ENCODE data around the gene UBTF.

Gene UBTF

DNA sequence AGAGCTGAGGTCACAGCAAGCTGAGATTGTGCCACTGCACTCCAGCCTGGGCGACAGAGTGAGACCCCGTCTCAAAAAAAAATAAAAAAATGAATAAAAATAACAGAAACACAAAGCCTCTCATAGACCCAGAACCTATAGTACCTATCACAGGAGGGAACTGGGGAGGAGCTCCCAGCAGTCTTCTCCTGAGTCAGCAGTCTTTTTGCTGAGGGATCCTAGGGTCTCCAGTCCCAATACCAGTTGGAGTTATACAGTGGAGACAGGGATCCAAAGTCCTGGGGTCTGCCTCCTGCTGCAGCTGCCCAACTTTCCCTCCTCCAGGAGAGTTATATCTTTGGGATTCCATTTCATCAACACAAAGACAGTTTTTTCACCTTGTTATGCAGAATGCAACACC is 36.5 kb downstream of the UBTF start:
- peaks cover 52% of the 10 kb centered on the region for H3K79me2 ChIP-seq (ENCODE audit: low read length)
- TF ChIP-seq, protein P1, sequence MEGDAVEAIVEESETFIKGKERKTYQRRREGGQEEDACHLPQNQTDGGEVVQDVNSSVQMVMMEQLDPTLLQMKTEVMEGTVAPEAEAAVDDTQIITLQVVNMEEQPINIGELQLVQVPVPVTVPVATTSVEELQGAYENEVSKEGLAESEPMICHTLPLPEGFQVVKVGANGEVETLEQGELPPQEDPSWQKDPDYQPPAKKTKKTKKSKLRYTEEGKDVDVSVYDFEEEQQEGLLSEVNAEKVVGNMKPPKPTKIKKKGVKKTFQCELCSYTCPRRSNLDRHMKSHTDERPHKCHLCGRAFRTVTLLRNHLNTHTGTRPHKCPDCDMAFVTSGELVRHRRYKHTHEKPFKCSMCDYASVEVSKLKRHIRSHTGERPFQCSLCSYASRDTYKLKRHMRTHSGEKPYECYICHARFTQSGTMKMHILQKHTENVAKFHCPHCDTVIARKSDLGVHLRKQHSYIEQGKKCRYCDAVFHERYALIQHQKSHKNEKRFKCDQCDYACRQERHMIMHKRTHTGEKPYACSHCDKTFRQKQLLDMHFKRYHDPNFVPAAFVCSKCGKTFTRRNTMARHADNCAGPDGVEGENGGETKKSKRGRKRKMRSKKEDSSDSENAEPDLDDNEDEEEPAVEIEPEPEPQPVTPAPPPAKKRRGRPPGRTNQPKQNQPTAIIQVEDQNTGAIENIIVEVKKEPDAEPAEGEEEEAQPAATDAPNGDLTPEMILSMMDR (IDR thresholded peaks at IDR 0.05; ENCODE audit: low read depth, low read length) = no peak
- TF ChIP-seq EZH2phosphoT487 (IDR thresholded peaks at IDR 0.05; ENCODE audit: low read depth) = no peak
- H3K27me3 ChIP-seq (ENCODE audit: low read depth, low read length) = no peaks in the 10 kb centered on the region
- no peak overlapping the region for H3K9ac ChIP-seq (ENCODE audit: low read length)
- H3K4me3 ChIP-seq (ENCODE audit: low read length) = no peak overlapping the region
- H3K4me1 ChIP-seq (ENCODE audit: low read length) = peaks cover 13% of the 10 kb centered on the region
- no peaks in the 10 kb centered on the region; the same call in 1 of the 2 replicates for H4K20me1 ChIP-seq (ENCODE audit: insufficient read depth, low read length)
- H2AFZ ChIP-seq (ENCODE audit: low read depth, low read length) = no peak overlapping the region
- peaks cover 10% of the 10 kb centered on the region for H3K36me3 ChIP-seq (replicated peaks; ENCODE audit: low read depth, low read length)
- H3K4me2 ChIP-seq (ENCODE audit: low read length) = no peak overlapping the region
- no peaks in the 10 kb centered on the region for H3K9me3 ChIP-seq (ENCODE audit: insufficient read depth, low read length)
- no peak overlapping the region for H3K27ac ChIP-seq (ENCODE audit: low read length)

GRCh38 chr17:44178133-44178532 is 41.3 kb downstream of the UBTF start:
- TF ChIP-seq, protein P1 (IDR thresholded peaks at IDR 0.05; ENCODE audit: low read depth, low read length) = no peak
- TF ChIP-seq EZH2phosphoT487 (IDR thresholded peaks at IDR 0.05; ENCODE audit: low read depth) = no peak
- Histone ChIP-seq H4K20me1 (ENCODE audit: insufficient read depth, low read length) (no peaks in the 10 kb centered on the region), H3K36me3 (replicated peaks; ENCODE audit: low read depth, low read length) (peaks cover 13% of the 10 kb centered on the region)

DNA sequence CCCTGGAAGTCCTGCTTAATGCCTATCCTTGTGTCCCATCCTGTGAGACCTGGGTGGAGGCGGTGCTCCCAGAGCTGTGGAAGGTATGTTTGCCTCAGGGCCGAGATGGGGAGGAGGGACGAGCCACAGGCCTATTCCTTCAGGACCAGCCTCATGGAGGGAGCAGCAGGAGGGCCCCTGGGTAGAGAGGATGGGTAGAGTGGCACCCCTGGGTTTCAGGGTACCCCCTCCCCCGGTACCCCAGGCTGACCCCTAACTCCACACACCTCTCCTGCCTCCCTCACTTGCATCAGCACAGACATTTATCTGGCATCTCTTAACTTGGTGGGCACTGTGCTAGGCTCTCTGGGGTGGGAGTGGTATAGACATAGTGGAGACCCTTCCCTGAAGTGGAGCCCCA is 41.8 kb downstream of the UBTF start:
- Histone ChIP-seq H3K9me3 (ENCODE audit: insufficient read depth, low read length) (no peaks in the 10 kb centered on the region), H3K9ac (ENCODE audit: low read length) (no peak overlapping the region), H3K79me2 (ENCODE audit: low read length) (peaks cover 10% of the 10 kb centered on the region; the same call in 1 of the 2 replicates), H3K27ac (ENCODE audit: low read length) (no peak overlapping the region), H3K27me3 (ENCODE audit: low read depth, low read length) (no peaks in the 10 kb centered on the region), H4K20me1 (ENCODE audit: insufficient read depth, low read length) (no peaks in the 10 kb centered on the region), H3K4me1 (ENCODE audit: low read length) (no peaks in the 10 kb centered on the region), H3K36me3 (replicated peaks; ENCODE audit: low read depth, low read length) (peaks cover 13% of the 10 kb centered on the region), H3K4me3 (ENCODE audit: low read length) (no peak overlapping the region), H2AFZ (ENCODE audit: low read depth, low read length) (no peak overlapping the region), H3K4me2 (ENCODE audit: low read length) (no peak overlapping the region)
- TF ChIP-seq, protein P1 (IDR thresholded peaks at IDR 0.05; ENCODE audit: low read depth, low read length) = no peak
- no peak for TF ChIP-seq EZH2phosphoT487 (IDR thresholded peaks at IDR 0.05; ENCODE audit: low read depth)

More at GRCh38 chr17:44178133-44178532, 41.3 kb downstream of the UBTF start:
- no peaks in the 10 kb centered on the region for H3K27me3 ChIP-seq (ENCODE audit: low read depth, low read length)
- H3K27ac ChIP-seq (ENCODE audit: low read length) = no peak overlapping the region
- H3K9ac ChIP-seq (ENCODE audit: low read length) = no peak overlapping the region
- no peak overlapping the region for H3K4me2 ChIP-seq (ENCODE audit: low read length)
- no peak overlapping the region for H2AFZ ChIP-seq (ENCODE audit: low read depth, low read length)
- peaks cover 11% of the 10 kb centered on the region; the same call in 1 of the 2 replicates for H3K79me2 ChIP-seq (ENCODE audit: low read length)
- H3K9me3 ChIP-seq (ENCODE audit: insufficient read depth, low read length) = no peaks in the 10 kb centered on the region
- no peaks in the 10 kb centered on the region for H3K4me1 ChIP-seq (ENCODE audit: low read length)
- no peak overlapping the region for H3K4me3 ChIP-seq (ENCODE audit: low read length)

GRCh38 chr17:44176671-44177501 is 42.6 kb downstream of the UBTF start:
- TF ChIP-seq, protein P1 (IDR thresholded peaks at IDR 0.05; ENCODE audit: low read depth, low read length) = no peak
- TF ChIP-seq EZH2phosphoT487 (IDR thresholded peaks at IDR 0.05; ENCODE audit: low read depth) = no peak
- Histone ChIP-seq H3K9me3 (ENCODE audit: insufficient read depth, low read length) (no peaks in the 10 kb centered on the region), H3K27me3 (ENCODE audit: low read depth, low read length) (no peaks in the 10 kb centered on the region)

More at GRCh38 chr17:44176671-44177501, 42.6 kb downstream of the UBTF start:
- H3K79me2 ChIP-seq (ENCODE audit: low read length) = peaks cover 2% of the 10 kb centered on the region; the same call in 1 of the 2 replicates
- no peaks in the 10 kb centered on the region for H3K4me1 ChIP-seq (ENCODE audit: low read length)
- H3K4me2 ChIP-seq (ENCODE audit: low read length) = no peak overlapping the region
- H4K20me1 ChIP-seq (ENCODE audit: insufficient read depth, low read length) = no peaks in the 10 kb centered on the region
- no peak overlapping the region for H2AFZ ChIP-seq (ENCODE audit: low read depth, low read length)
- no peak overlapping the region for H3K4me3 ChIP-seq (ENCODE audit: low read length)
- no peak overlapping the region for H3K27ac ChIP-seq (ENCODE audit: low read length)
- H3K36me3 ChIP-seq (replicated peaks; ENCODE audit: low read depth, low read length) = peaks cover 7% of the 10 kb centered on the region
- no peak overlapping the region for H3K9ac ChIP-seq (ENCODE audit: low read length)

Data from OCI-LY3 (cell line).